A673 (cell line): ENCODE results near the gene RPS6KA6. TPM values are rescaled to one million over a fixed set of nuclear protein-coding genes. Genes with fewer than 3 reads are reported as not detected.

Experiments
- BruUV-seq: library from RNA; stranded (reverse); fragments of 400-500 nt; replicated peaks from 2 replicates; lab custom pipeline; 2021; lab: Mats Ljungman, UMichigan
- CTCF ChIA-PET: fragments of 300-600 bp; sonication (Branson Sonifier 250); formaldehyde crosslinking; loops from one replicate; lab custom pipeline; 2022; ENCODE audit warnings: antibody characterized with exemption; lab: Charles Lee
- POLR2A ChIA-PET: fragments of 300-600 bp; sonication (Branson Sonifier 250); formaldehyde crosslinking; loops from one replicate; lab custom pipeline; 2022; ENCODE audit warnings: antibody characterized with exemption; ENCODE audit not compliant: low non-redundant PET; lab: Charles Lee
- DNase-seq: peaks from one replicate; pipeline ENCODE4 v3.0.0-alpha.2; 2015; ENCODE audit warnings: low spot score
- H3K27ac ChIP-seq: fragments of 200-600 bp; sonication (generic); 2 replicates; pipeline ENCODE4 v1.5.1; 2016; ENCODE audit warnings: mixed run types, low read depth, mild to moderate bottlenecking, mixed read lengths, antibody characterized with exemption, low read length; ENCODE audit not compliant: poor library complexity, severe bottlenecking
- H3K27me3 ChIP-seq: fragments of 200-600 bp; sonication (generic); replicated peaks from 2 replicates; pipeline ENCODE4 v1.6.1; 2017; ENCODE audit warnings: mixed run types, low read depth, mild to moderate bottlenecking, mixed read lengths, antibody characterized with exemption, low read length; ENCODE audit not compliant: insufficient read depth, poor library complexity
- H3K36me3 ChIP-seq: fragments of 200-600 bp; sonication (generic); 2 replicates; pipeline ENCODE4 v1.6.1; 2016; ENCODE audit warnings: mixed run types, mild to moderate bottlenecking, mixed read lengths, antibody characterized with exemption, low read length; ENCODE audit not compliant: insufficient read depth, poor library complexity, severe bottlenecking
- H3K4me1 ChIP-seq: fragments of 200-600 bp; sonication (generic); 2 replicates; pipeline ENCODE4 v1.6.1; 2017; ENCODE audit warnings: mixed run types, mild to moderate bottlenecking, mixed read lengths, antibody characterized with exemption, low read length; ENCODE audit not compliant: insufficient read depth, poor library complexity, severe bottlenecking
- H3K4me3 ChIP-seq: fragments of 200-600 bp; sonication (generic); 2 replicates; pipeline ENCODE4 v1.5.1; 2016; ENCODE audit warnings: low read depth, mixed run types, mild to moderate bottlenecking, mixed read lengths, low read length; ENCODE audit not compliant: poor library complexity, severe bottlenecking
- H3K9me3 ChIP-seq: fragments of 200-600 bp; sonication (generic); 2 replicates; pipeline ENCODE4 v1.6.1; 2016; ENCODE audit warnings: mixed run types, low read depth, mild to moderate bottlenecking, mixed read lengths, antibody characterized with exemption, low read length; ENCODE audit not compliant: poor library complexity, severe bottlenecking
- CTCF ChIP-seq: fragments of 300-800, 200-600 bp; sonication (generic); conservative IDR thresholded peaks from 2 replicates; pipeline ENCODE4 v1.5.1; 2017; ENCODE audit warnings: low read depth, mild to moderate bottlenecking, antibody characterized with exemption, low read length, moderate library complexity, mixed read lengths
- EZH2 ChIP-seq: fragments of 200-600 bp; sonication (generic); IDR thresholded peaks from 2 replicates; pipeline ENCODE4 v1.6.1; 2017; ENCODE audit warnings: borderline replicate concordance, low read depth, mild to moderate bottlenecking, mixed read lengths, antibody characterized with exemption, low read length; ENCODE audit not compliant: poor library complexity, severe bottlenecking
- intact Hi-C: fragments of 100-400 bp; cut with micrococcal nuclease; formaldehyde crosslinking; loops from one replicate; pipeline ENCODE4 v1.10.0; 2022; ENCODE audit not compliant: unreplicated experiment
- total RNA-seq: library from RNA; stranded (reverse); gene quantifications from 2 replicates; pipeline ENCODE4 v1.2.3, GENCODE V29; 2021

Gene RPS6KA6
- total RNA-seq, 1 experiment from 2014 or later = not detected

DNA sequence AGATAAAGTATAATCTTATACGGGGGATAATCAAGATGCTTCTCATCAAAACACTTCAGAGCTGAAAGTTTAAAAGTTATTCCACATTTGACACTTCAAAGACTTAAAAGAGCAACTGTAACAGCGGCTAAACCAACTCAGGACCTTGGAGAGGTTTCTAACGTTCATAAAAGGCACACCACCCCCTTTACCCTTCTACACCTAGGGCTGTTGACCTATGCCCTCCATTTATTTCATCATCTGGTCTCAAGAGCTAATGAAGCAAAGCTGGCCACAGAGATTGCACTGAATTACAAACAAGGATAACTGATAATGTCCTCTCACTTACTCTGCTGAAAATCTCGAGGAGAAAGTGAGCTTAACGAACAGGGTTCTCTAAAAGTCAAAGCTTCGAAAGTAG, 1.1 kb upstream of the RPS6KA6 start:
- POLR2A ChIA-PET = no interaction called here
- CTCF ChIA-PET = no interaction called here
- no peak for TF ChIP-seq EZH2
- no peak for TF ChIP-seq CTCF
- H3K36me3 ChIP-seq = no peaks in the 10 kb centered on the region
- intact Hi-C loops = no loop called here
- no peak overlapping the region for H3K4me3 ChIP-seq
- H3K27me3 ChIP-seq = no peaks in the 10 kb centered on the region
- H3K4me1 ChIP-seq = no peaks in the 10 kb centered on the region
- no peaks in the 10 kb centered on the region for H3K9me3 ChIP-seq
- no peak overlapping the region for H3K27ac ChIP-seq
- DNase-seq = no peak
- no TSS peak for BruUV-seq

DNA sequence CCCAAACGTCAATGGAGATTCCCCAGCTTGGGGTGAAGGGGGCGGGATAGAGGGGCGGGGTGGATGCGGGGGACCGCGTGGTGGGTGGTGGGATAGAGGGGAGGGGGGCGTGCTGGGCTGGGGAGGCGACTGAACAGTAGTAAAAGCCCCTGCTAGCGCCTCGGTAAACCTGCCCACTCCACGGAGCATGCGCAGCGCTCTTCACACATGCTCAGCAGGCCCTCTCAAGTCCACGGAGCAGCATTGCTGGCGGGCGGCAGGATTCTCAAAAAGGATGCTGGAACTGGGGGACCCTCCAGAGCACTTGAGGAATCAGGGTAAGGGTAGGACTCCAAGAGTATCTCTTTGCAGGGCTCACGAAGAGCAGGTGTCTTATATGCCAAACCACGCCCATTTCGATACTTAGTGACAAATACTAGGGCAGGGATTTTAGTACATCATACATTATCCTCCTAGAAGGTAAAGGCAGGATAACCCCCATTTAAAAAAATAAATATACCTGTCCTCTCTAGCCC, 378 bp upstream of the RPS6KA6 start:
- TF ChIP-seq CTCF (no peak), EZH2 (no peak)
- Histone ChIP-seq H3K4me3 (no peak overlapping the region), H3K27ac (no peak overlapping the region), H3K27me3 (no peaks in the 10 kb centered on the region), H3K36me3 (no peaks in the 10 kb centered on the region), H3K4me1 (no peaks in the 10 kb centered on the region), H3K9me3 (no peaks in the 10 kb centered on the region)
- DNase-seq = no peak
- POLR2A ChIA-PET = no interaction called here
- intact Hi-C loops = no loop called here
- no TSS peak for BruUV-seq
- CTCF ChIA-PET = no interaction called here

DNA sequence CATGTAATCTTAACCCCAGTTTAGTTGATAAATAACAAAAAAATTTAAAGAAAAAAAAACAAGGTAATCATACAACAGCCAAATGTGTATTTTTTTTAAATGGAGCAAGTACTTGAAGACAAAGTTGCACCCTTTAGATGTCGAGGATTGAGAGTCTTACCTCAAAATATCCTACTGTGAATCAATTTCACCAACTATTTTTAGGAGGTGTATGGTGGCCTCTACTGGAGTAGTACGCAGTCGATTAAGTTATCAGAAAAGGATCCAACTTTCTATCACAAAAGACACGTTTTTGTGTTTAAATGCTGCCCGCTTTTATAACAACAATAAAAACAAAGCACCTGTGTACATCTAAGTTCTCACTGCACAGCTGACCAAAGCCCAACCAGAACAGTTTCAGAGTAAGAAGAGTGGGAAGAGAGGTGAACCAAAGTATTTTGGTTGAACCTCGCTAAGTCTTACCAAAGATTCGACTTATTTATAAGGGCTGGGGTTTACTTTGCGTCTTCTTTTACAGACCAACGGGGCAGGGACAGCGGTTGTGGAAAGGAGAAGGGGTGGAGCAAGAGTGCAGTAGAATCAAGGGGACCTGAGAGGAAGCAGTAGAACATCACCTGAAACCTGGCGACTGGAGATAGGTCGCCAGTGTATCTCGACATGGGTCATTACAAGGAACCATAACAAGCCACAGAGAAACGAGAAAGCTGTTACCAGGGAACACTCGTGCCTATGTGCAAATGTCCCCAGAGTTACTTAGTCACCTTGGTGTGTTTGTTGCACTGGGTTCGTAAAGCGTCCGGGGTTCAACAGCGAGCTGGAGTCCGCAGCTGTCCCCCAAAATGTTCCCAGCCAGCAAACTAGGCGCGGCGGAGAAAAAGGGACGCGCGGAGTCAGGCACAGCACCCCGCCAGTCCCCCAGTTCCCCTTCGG, 1.1 kb downstream of the RPS6KA6 start:
- BruUV-seq = no TSS peak
- H3K4me3 ChIP-seq = no peak overlapping the region
- no peaks in the 10 kb centered on the region for H3K4me1 ChIP-seq
- H3K27me3 ChIP-seq = no peaks in the 10 kb centered on the region
- POLR2A ChIA-PET = no interaction called here
- intact Hi-C loops = no loop called here
- CTCF ChIA-PET = no interaction called here
- H3K36me3 ChIP-seq = no peaks in the 10 kb centered on the region
- TF ChIP-seq EZH2 = no peak
- no peak for TF ChIP-seq CTCF
- no peak overlapping the region for H3K27ac ChIP-seq
- no peaks in the 10 kb centered on the region for H3K9me3 ChIP-seq
- no peak for DNase-seq
